ENCODE results near the gene OR4C46.

The OR4C46 gene

DNA sequence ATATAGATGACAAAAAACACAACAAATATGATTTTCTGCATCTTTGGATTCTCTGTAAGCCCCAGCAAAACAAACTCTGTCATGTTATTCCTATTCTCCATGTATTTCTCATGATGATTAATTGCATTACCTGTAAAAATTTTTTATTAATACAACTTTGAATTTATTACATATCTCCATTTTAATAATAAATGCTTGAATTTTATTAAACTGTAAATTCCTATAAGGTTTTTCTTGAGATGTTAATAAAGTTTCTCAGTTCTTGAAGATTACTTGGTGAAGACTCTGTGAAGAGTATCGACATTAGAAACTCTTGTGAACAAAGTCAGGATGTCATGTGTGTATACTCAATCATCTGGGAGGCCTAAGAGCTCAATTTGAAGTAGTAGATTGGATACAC, at the start of gene OR4C46:
Gene OR4C46, minus strand, starts transcription at position 101 of the 400 bp plus-strand sequence. Its CDS starts 0 bp downstream, at position 101.
- no peak for TF ChIP-seq TCF12 (IDR thresholded peaks at IDR 0.05; ENCODE audit: low read depth)

DNA sequence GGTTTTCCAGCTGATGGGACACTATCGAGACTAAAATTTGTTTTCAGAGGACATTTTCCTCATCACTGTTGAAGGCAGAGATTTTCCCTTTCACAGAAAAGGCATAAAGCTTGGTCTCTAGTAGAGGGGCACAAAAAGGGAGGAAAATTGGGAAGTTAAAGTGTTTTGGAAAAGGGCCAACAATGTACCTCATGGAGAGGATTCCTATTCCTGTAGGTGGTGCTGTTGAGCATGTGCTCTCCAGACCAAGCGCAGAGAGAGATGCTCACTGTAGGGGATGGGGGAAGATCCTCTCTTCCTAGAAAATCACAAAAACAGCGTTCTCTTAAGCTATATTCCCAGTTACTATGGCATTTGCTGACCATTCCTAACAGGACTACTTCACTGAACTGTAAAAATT, 44.9 kb downstream of the OR4C46 start:
- TF ChIP-seq, protein P1, sequence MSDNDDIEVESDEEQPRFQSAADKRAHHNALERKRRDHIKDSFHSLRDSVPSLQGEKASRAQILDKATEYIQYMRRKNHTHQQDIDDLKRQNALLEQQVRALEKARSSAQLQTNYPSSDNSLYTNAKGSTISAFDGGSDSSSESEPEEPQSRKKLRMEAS (IDR thresholded peaks at IDR 0.05), result no peak
- TF ChIP-seq TAF1 (IDR thresholded peaks at IDR 0.05; ENCODE audit: low read depth) (no peak), FOXM1 (IDR thresholded peaks at IDR 0.05; ENCODE audit: borderline replicate concordance, low read depth) (no peak)

DNA sequence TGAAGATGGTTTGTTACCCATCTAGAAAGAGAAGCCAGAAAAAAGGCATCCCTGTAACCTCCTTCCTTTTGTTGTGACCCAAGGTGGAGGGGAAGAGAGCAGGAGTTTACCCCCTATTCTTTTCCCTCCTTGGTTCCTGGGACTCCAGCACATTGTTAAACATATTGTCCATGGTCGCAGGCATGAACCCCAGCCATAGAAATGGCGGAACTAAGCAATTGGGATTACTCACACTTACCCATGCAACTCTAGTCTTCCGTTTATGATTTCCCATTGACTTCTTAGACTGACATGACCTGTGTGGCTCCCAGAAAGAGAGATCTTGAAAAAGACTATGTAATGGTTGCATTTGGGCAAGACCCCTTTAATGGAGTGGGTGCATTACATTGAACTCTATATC, 45.4 kb downstream of the OR4C46 start:
- TF ChIP-seq YY1 (IDR thresholded peaks at IDR 0.05; ENCODE audit: low read depth) (no peak), FOXM1 (IDR thresholded peaks at IDR 0.05; ENCODE audit: borderline replicate concordance, low read depth) (no peak), TAF1 (IDR thresholded peaks at IDR 0.05; ENCODE audit: low read depth) (no peak), USF1 (IDR thresholded peaks at IDR 0.05) (no peak), EP300 (IDR thresholded peaks at IDR 0.05; ENCODE audit: borderline replicate concordance) (no peak), NFIC (IDR thresholded peaks at IDR 0.05) (no peak), TEAD4 (IDR thresholded peaks at IDR 0.05) (no peak), RAD21 (IDR thresholded peaks at IDR 0.05; ENCODE audit: low read depth) (no peak), ZBTB7A (IDR thresholded peaks at IDR 0.05; ENCODE audit: low read depth) (no peak), REST (IDR thresholded peaks at IDR 0.05; ENCODE audit: low read depth) (no peak), CREB1 (IDR thresholded peaks at IDR 0.05; ENCODE audit: low read depth) (no peak), TCF12 (IDR thresholded peaks at IDR 0.05; ENCODE audit: low read depth) (no peak)
